Ovary (tissue), 9 donors: Measurements from ENCODE around the gene KLHL17. TPM values are rescaled to one million over a fixed set of nuclear protein-coding genes. Genes with fewer than 3 reads are reported as not detected.
A peak's percentile ranks its signal among the peaks of the same experiment; 100 is the strongest.

Source experiments
- DNase-seq, 5 donors: peaks; one replicate each; pipeline ENCODE4 v3.0.0-alpha.2; 2019 to 2020
- H3K27ac ChIP-seq, 2 donors: fragments of 200-600 bp; one replicate each; pipeline versions ENCODE4 v1.5.1 to v1.8.0; 2019 to 2022
- H3K27me3 ChIP-seq: fragments of 200-600 bp; one replicate; pipeline ENCODE4 v1.8.0; 2022
- H3K36me3 ChIP-seq: fragments of 200-600 bp; sonication (generic); one replicate; pipeline ENCODE4 v1.5.1; 2019
- H3K4me1 ChIP-seq: one replicate; pipeline ENCODE4 v1.8.1; 2013; ENCODE audit warnings: mild to moderate bottlenecking, moderate library complexity; ENCODE audit not compliant: insufficient read depth
- H3K4me3 ChIP-seq: fragments of 200-600 bp; sonication (generic); one replicate; pipeline ENCODE4 v1.5.1; 2017
- H3K9me3 ChIP-seq, 2 donors: fragments of 200-600 bp in 1 of 2; sonication (generic) in 1 of 2; one replicate each; pipeline versions ENCODE4 v1.5.1 to v1.8.1; 2013 to 2019; ENCODE audit warnings: mild to moderate bottlenecking in 1 of 2, moderate library complexity in 1 of 2
- CTCF ChIP-seq, 3 donors: fragments of 450-650 bp in 2 of 3; fragments of 200-600 bp in 1 of 3; IDR thresholded peaks; one replicate each; pipeline versions ENCODE4 v1.5.1 to v1.8.0; 2016 to 2022; ENCODE audit warnings: antibody characterized with exemption in 3 of 3, mild to moderate bottlenecking in 1 of 3
- EP300 ChIP-seq: sonication (generic); formaldehyde crosslinking; IDR thresholded peaks from one replicate; pipeline ENCODE4 v1.6.1; 2017; ENCODE audit warnings: antibody characterized with exemption
- POLR2A ChIP-seq: fragments of 450-650 bp; IDR thresholded peaks from one replicate; pipeline ENCODE4 v1.6.1; 2017; ENCODE audit warnings: antibody characterized with exemption, mild to moderate bottlenecking, moderate library complexity
- WGBS, 3 donors: extraction: QIAGEN DNeasy Blood & Tissue Kit in 1 of 3; methylation state at CpG; one replicate each; pipeline versions ENCODE4 v1.1.5 to v1.1.7; 2013 to 2017; 5-methylcytosine and 5-hydroxymethylcytosine counted together
- intact Hi-C, 4 donors: fragments of 100-400 bp; cut with DNase I; formaldehyde crosslinking; loops; one replicate each; pipeline versions ENCODE4 v1.11.0 to v1.15.1; 2022 to 2023
- polyA plus RNA-seq, 2 donors: library from polyadenylated mRNA; stranded (reverse); fragments of 200-250 nt in 1 of 2; fragments of 350-450 nt in 1 of 2; fragmentation: Illumina TruSeq in 1 of 2; extraction: RNeasy Lipid Tissue Mini Kit (QIAGEN cat#74804) in 1 of 2; gene quantifications; one replicate each; pipeline ENCODE4 v1.2.3, GENCODE V29; 2013 to 2014
- total RNA-seq, 7 donors: library from RNA; depleted of rRNA in 2 of 7; stranded (reverse); fragments of >200 nt in 2 of 7; fragmentation: NEBNext Ultra II Directional in 3 of 7; extraction: Animal tissue kit (Norgen Biotek cat#: 25700) in 3 of 7; gene quantifications; one replicate each; pipeline versions ENCODE4 v1.1.0 to v1.2.4, GENCODE V29; 2016 to 2023
- donor health status: DM: no; HTN: no; CAD: no; lungs with moderate emphysema.
- donor health status: DM: no; HTN: no; CAD: no.
- donor health status: Bipolar disorder and iron deficiency.
- donor health status: DM: yes; HTN: yes; CAD: no.
- donor health status: DM: no; HTN: no; CAD: no.
- donor health status: DM: yes; HTN: yes; CAD: no.

The KLHL17 gene
- total and polyA plus RNA-seq, 9 donors: 0.13 to 6.7 (median 2.1) TPM

- no peaks in the 10 kb centered on the region for H3K9me3 ChIP-seq
- intact Hi-C loops: no loop called here
- H3K27me3 ChIP-seq: peaks cover 2% of the 10 kb centered on the region
- WGBS, 3 donors: 0 to 1% (median 1%) methylated on average over 40 to 118 of the region's 120 CpGs
- no peak overlapping the region for H3K27ac ChIP-seq
- peaks cover 15% of the 10 kb centered on the region for H3K4me1 ChIP-seq
- TF ChIP-seq CTCF (IDR thresholded peaks at IDR 0.05): no peak
- TF ChIP-seq EP300: no peak
- TF ChIP-seq POLR2A: no peak
- DNase-seq: peak in 2 of 5 donors; percentile 49 to 58
- H3K36me3 ChIP-seq: no peaks in the 10 kb centered on the region
- H3K4me3 ChIP-seq: peak overlapping the region; percentile 38
These were observed 35.5 kb upstream of the KLHL17 start for GRCh38 chr1:924656-925560.

GRCh38 chr1:925561-926421 lies 34.6 kb upstream of the KLHL17 start:
- DNase-seq: no peak
- H3K9me3 ChIP-seq: no peaks in the 10 kb centered on the region
- peaks cover 11% of the 10 kb centered on the region for H3K4me1 ChIP-seq
- H3K4me3 ChIP-seq: no peak overlapping the region
- intact Hi-C loops: no loop called here
- WGBS, 3 donors: 2 to 12% (median 3%) methylated on average over 54 to 65 of the region's 65 CpGs
- no peak overlapping the region for H3K27ac ChIP-seq
- TF ChIP-seq EP300 (no peak), POLR2A (no peak), CTCF (IDR thresholded peaks at IDR 0.05) (no peak)
- no peaks in the 10 kb centered on the region for H3K36me3 ChIP-seq
- peaks cover 2% of the 10 kb centered on the region for H3K27me3 ChIP-seq

- H3K27ac ChIP-seq: no peak overlapping the region
- intact Hi-C loops: no loop called here
- no peak for DNase-seq
- TF ChIP-seq CTCF (IDR thresholded peaks at IDR 0.05) (no peak), POLR2A (no peak), EP300 (no peak)
- no peaks in the 10 kb centered on the region for H3K9me3 ChIP-seq
- H3K4me1 ChIP-seq: peaks cover 7% of the 10 kb centered on the region
- H3K4me3 ChIP-seq: no peak overlapping the region
- WGBS, 3 donors: 25 to 53% (median 34%) methylated on average over 9 of the region's 9 CpGs
- H3K27me3 ChIP-seq: peaks cover 2% of the 10 kb centered on the region
- no peaks in the 10 kb centered on the region for H3K36me3 ChIP-seq
These were observed 33.1 kb upstream of the KLHL17 start for GRCh38 chr1:927234-927633.

- WGBS, 3 donors: 28 to 36% (median 29%) methylated on average over 10 of the region's 10 CpGs
- no peak for TF ChIP-seq EP300
- TF ChIP-seq POLR2A: no peak
- TF ChIP-seq CTCF (IDR thresholded peaks at IDR 0.05): no peak
- intact Hi-C loops: no loop called here
These were observed 32.6 kb upstream of the KLHL17 start for GRCh38 chr1:927748-928147.

More at GRCh38 chr1:927748-928147, 32.6 kb upstream of the KLHL17 start:
- DNase-seq: no peak
- Histone ChIP-seq H3K4me3 (no peak overlapping the region), H3K27ac (no peak overlapping the region), H3K36me3 (no peaks in the 10 kb centered on the region), H3K4me1 (peaks cover 7% of the 10 kb centered on the region), H3K27me3 (peaks cover 2% of the 10 kb centered on the region), H3K9me3 (no peaks in the 10 kb centered on the region)
